Smooth muscle cell (in vitro differentiated cells): ENCODE data around the gene ADCY7. TPM values are rescaled to one million over a fixed set of nuclear protein-coding genes. Genes with fewer than 3 reads are reported as not detected.

Experiments
- DNase-seq: peaks from one replicate; lab custom pipeline; 2025; ENCODE audit not compliant: unreplicated experiment; lab: John Stamatoyannopoulos, UW
- H2AFZ ChIP-seq: fragments of 200-600 bp; sonication (generic); 2 replicates; pipeline ENCODE4 v1.6.0; 2016; ENCODE audit warnings: antibody characterized with exemption, low read depth, mild to moderate bottlenecking
- H3F3A ChIP-seq: fragments of 200-600 bp; sonication (generic); 2 replicates; pipeline ENCODE4 v1.6.0; 2017; ENCODE audit warnings: antibody characterized with exemption, low read depth
- H3K27ac ChIP-seq: fragments of 200-600 bp; sonication (generic); 2 replicates; pipeline ENCODE4 v1.5.1; 2016; ENCODE audit warnings: low read depth, mild to moderate bottlenecking
- H3K27me3 ChIP-seq: fragments of 200-600 bp; sonication (generic); 2 replicates; pipeline ENCODE4 v1.6.1; 2016; ENCODE audit warnings: low read depth, mild to moderate bottlenecking
- H3K36me3 ChIP-seq: fragments of 200-600 bp; sonication (generic); 2 replicates; pipeline ENCODE4 v1.5.1; 2016; ENCODE audit warnings: low read depth
- H3K4me1 ChIP-seq: fragments of 200-600 bp; sonication (generic); 2 replicates; pipeline ENCODE4 v1.5.1; 2016; ENCODE audit warnings: low read depth
- H3K4me2 ChIP-seq: fragments of 200-600 bp; sonication (generic); 2 replicates; pipeline ENCODE4 v1.6.0; 2016; ENCODE audit warnings: mild to moderate bottlenecking
- H3K4me3 ChIP-seq: fragments of 200-600 bp; sonication (generic); 2 replicates; pipeline ENCODE4 v1.5.1; 2016; ENCODE audit warnings: mild to moderate bottlenecking
- H3K79me2 ChIP-seq: fragments of 200-600 bp; sonication (generic); 2 replicates; pipeline ENCODE4 v1.6.0; 2016; ENCODE audit warnings: low read depth, mild to moderate bottlenecking
- H3K9ac ChIP-seq: fragments of 200-600 bp; sonication (generic); 2 replicates; pipeline ENCODE4 v1.6.0; 2016; ENCODE audit warnings: low read depth
- H3K9me3 ChIP-seq: fragments of 200-600 bp; sonication (generic); replicated peaks from 2 replicates; pipeline ENCODE4 v1.5.1; 2016; ENCODE audit warnings: low read depth
- H4K20me1 ChIP-seq: fragments of 200-600 bp; sonication (generic); 2 replicates; pipeline ENCODE4 v1.6.0; 2016; ENCODE audit warnings: low read depth
- WGBS: methylation state at CpG from one replicate; pipeline ENCODE4 v1.1.7; 2016; ENCODE audit warnings: low lambda C conversion rate; 5-methylcytosine and 5-hydroxymethylcytosine counted together
- polyA plus RNA-seq: library from polyadenylated mRNA; unstranded; fragments of >200 nt; fragmentation: Nextera tagmentation; extraction: Ambion mirVana; gene quantifications from 2 replicates; pipeline ENCODE4 v1.2.1, GENCODE V29; 2016
- total RNA-seq: library from RNA; depleted of rRNA; stranded (reverse); fragments of >200 nt; gene quantifications from 2 replicates; pipeline ENCODE4 v1.2.3, GENCODE V29; 2014
- TF ChIP-seq, protein P1 (sequence below): fragments of 200-600 bp; sonication (generic); IDR thresholded peaks from 2 replicates; pipeline ENCODE4 v1.5.1; 2017; ENCODE audit warnings: borderline replicate concordance, mild to moderate bottlenecking, antibody characterized with exemption; ENCODE audit not compliant: insufficient read depth, poor library complexity, severe bottlenecking

Gene ADCY7
- total and polyA plus RNA-seq, 2 experiments from 2014 or later: 28.1 to 31.6 TPM

- H2AFZ ChIP-seq: no peak overlapping the region
- no peak overlapping the region for H3K27ac ChIP-seq
- H4K20me1 ChIP-seq: peaks cover 67% of the 10 kb centered on the region
- no peak for DNase-seq
- H3K4me2 ChIP-seq: no peak overlapping the region
- TF ChIP-seq, protein P1, sequence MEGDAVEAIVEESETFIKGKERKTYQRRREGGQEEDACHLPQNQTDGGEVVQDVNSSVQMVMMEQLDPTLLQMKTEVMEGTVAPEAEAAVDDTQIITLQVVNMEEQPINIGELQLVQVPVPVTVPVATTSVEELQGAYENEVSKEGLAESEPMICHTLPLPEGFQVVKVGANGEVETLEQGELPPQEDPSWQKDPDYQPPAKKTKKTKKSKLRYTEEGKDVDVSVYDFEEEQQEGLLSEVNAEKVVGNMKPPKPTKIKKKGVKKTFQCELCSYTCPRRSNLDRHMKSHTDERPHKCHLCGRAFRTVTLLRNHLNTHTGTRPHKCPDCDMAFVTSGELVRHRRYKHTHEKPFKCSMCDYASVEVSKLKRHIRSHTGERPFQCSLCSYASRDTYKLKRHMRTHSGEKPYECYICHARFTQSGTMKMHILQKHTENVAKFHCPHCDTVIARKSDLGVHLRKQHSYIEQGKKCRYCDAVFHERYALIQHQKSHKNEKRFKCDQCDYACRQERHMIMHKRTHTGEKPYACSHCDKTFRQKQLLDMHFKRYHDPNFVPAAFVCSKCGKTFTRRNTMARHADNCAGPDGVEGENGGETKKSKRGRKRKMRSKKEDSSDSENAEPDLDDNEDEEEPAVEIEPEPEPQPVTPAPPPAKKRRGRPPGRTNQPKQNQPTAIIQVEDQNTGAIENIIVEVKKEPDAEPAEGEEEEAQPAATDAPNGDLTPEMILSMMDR: no peak
- H3K4me1 ChIP-seq: peaks cover 6% of the 10 kb centered on the region
- H3K36me3 ChIP-seq: no peaks in the 10 kb centered on the region
- H3K79me2 ChIP-seq: peaks cover 4% of the 10 kb centered on the region
- H3K9me3 ChIP-seq: no peaks in the 10 kb centered on the region
- H3K9ac ChIP-seq: no peak overlapping the region
- no peak overlapping the region for H3K4me3 ChIP-seq
- no peaks in the 10 kb centered on the region for H3K27me3 ChIP-seq
- 77% methylated on average over 5 of the region's 5 CpGs for WGBS
- no peaks in the 10 kb centered on the region for H3F3A ChIP-seq
Measured at GRCh38 chr16:50285406-50286003, 19.2 kb downstream of the ADCY7 start.

GRCh38 chr16:50286681-50287080, 20.3 kb downstream of the ADCY7 start:
- H3K9me3 ChIP-seq: no peaks in the 10 kb centered on the region
- H3K27me3 ChIP-seq: no peaks in the 10 kb centered on the region
- H3K4me2 ChIP-seq: no peak overlapping the region
- no peak overlapping the region for H3K27ac ChIP-seq
- H4K20me1 ChIP-seq: peaks cover 55% of the 10 kb centered on the region
- no peak overlapping the region for H2AFZ ChIP-seq
- H3F3A ChIP-seq: no peaks in the 10 kb centered on the region
- H3K79me2 ChIP-seq: peaks cover 4% of the 10 kb centered on the region
- no peak for DNase-seq
- H3K36me3 ChIP-seq: no peaks in the 10 kb centered on the region
- 100% methylated on average over 3 of the region's 3 CpGs for WGBS
- no peak overlapping the region for H3K9ac ChIP-seq
- TF ChIP-seq, protein P1: no peak
- H3K4me3 ChIP-seq: no peak overlapping the region
- H3K4me1 ChIP-seq: peaks cover 6% of the 10 kb centered on the region

DNA sequence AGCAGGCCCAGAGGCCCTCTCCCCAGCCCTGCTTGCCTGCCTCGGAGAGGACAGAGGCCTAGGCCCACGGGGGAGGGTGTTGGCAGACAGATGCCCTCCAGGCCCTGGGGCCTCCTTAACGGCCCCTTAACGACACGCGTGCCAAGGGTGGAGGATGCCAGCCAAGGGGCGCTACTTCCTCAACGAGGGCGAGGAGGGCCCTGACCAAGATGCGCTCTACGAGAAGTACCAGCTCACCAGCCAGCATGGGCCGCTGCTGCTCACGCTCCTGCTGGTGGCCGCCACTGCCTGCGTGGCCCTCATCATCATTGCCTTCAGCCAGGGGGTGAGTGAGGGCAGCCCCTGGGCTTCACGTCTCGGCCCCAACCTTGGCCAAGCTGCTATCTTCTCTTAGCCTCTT, 21.7 kb downstream of the ADCY7 start:
- Histone ChIP-seq H3K27ac (no peak overlapping the region), H3K4me3 (no peak overlapping the region), H3K9me3 (no peaks in the 10 kb centered on the region), H3K4me2 (no peak overlapping the region), H2AFZ (no peak overlapping the region), H3K36me3 (no peaks in the 10 kb centered on the region), H4K20me1 (peaks cover 41% of the 10 kb centered on the region), H3F3A (no peaks in the 10 kb centered on the region), H3K79me2 (peaks cover 4% of the 10 kb centered on the region), H3K27me3 (no peaks in the 10 kb centered on the region), H3K9ac (no peak overlapping the region), H3K4me1 (no peaks in the 10 kb centered on the region)
- WGBS: 95% methylated on average over 17 of the region's 17 CpGs
- no peak for DNase-seq
- TF ChIP-seq, protein P1: no peak

DNA sequence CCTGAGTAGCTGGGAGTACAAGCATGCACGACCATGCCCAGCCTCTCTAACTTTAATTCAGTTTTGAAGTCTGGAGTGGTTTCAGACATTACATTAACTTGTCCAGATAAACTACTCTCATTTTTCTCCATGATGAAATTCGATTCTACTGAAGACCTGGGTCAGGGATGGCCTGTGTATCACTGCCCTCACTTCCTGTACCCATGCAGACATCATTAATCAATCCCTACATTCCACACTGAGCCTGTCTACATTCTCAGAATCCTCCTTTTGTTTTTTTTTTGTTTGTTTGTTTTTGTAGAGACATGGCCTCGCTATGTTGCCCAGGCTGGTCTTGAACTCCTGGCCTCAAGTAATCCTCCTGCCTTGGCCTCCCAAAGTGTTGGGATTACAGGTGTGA, 22.6 kb downstream of the ADCY7 start:
- WGBS: 82% methylated on average over 3 of the region's 3 CpGs
- no peak overlapping the region for H3K4me3 ChIP-seq
- no peaks in the 10 kb centered on the region for H3K9me3 ChIP-seq
- H3K27ac ChIP-seq: no peak overlapping the region
- H3K79me2 ChIP-seq: no peaks in the 10 kb centered on the region
- H3F3A ChIP-seq: no peaks in the 10 kb centered on the region
- H3K36me3 ChIP-seq: no peaks in the 10 kb centered on the region
- H3K4me2 ChIP-seq: no peak overlapping the region
- H3K27me3 ChIP-seq: no peaks in the 10 kb centered on the region
- DNase-seq: no peak
- H2AFZ ChIP-seq: no peak overlapping the region
- TF ChIP-seq, protein P1: no peak
- peaks cover 32% of the 10 kb centered on the region for H4K20me1 ChIP-seq
- no peaks in the 10 kb centered on the region for H3K4me1 ChIP-seq
- H3K9ac ChIP-seq: no peak overlapping the region
